ENCODE data around the gene MDN1.

GRCh38 chr6:89805814-89806371 is 13.7 kb downstream of the MDN1 start:
- TF ChIP-seq CTCF (IDR thresholded peaks at IDR 0.05) (no peak), POLR2A (IDR thresholded peaks at IDR 0.05) (no peak), POLR2AphosphoS5 (IDR thresholded peaks at IDR 0.05) (no peak)
